ENCODE results near the gene NT5DC3.

NT5DC3 gene

GRCh38 chr12:103772367-103773108 lies 68.5 kb downstream of the NT5DC3 start:
- no peaks in the 10 kb centered on the region for H4K20me1 ChIP-seq (ENCODE audit: insufficient read depth, low read length, poor library complexity, severe bottlenecking)
- H3K4me1 ChIP-seq (ENCODE audit: insufficient read depth, low read length, poor library complexity, severe bottlenecking) = no peaks in the 10 kb centered on the region
- H3K79me2 ChIP-seq (ENCODE audit: insufficient read depth, low read length) = no peaks in the 10 kb centered on the region
- no peaks in the 10 kb centered on the region; the same call in 1 of the 2 replicates for H3K36me3 ChIP-seq (ENCODE audit: insufficient read depth, low read length)
- H3K4me3 ChIP-seq (ENCODE audit: low read length, poor library complexity, severe bottlenecking) = no peak overlapping the region
- H2AFZ ChIP-seq (ENCODE audit: low read length) = no peak overlapping the region
- H3K9me2 ChIP-seq (replicated peaks; ENCODE audit: low read depth, low read length) = no peaks in the 10 kb centered on the region
- H3F3A ChIP-seq (ENCODE audit: low read depth) = no peaks in the 10 kb centered on the region
- H3K9me3 ChIP-seq (ENCODE audit: insufficient read depth, low read depth, low read length) = no peaks in the 10 kb centered on the region
- TF ChIP-seq CTCF (conservative IDR thresholded peaks at IDR 0.05; ENCODE audit: low read length) = no peak
- no peak for TF ChIP-seq EZH2phosphoT487 (IDR thresholded peaks at IDR 0.05; ENCODE audit: borderline replicate concordance)
- H3K9ac ChIP-seq (ENCODE audit: low read depth, low read length, poor library complexity, severe bottlenecking) = no peak overlapping the region
- no peaks in the 10 kb centered on the region for H3K27me3 ChIP-seq (ENCODE audit: insufficient read depth, low read length, poor library complexity, severe bottlenecking)
- H3K4me2 ChIP-seq (ENCODE audit: low read depth, low read length, poor library complexity, severe bottlenecking) = no peak overlapping the region

- Histone ChIP-seq H4K20me1 (ENCODE audit: insufficient read depth, low read length, poor library complexity, severe bottlenecking) (no peaks in the 10 kb centered on the region), H3K36me3 (ENCODE audit: insufficient read depth, low read length) (no peaks in the 10 kb centered on the region; the same call in 1 of the 2 replicates), H3K79me2 (ENCODE audit: insufficient read depth, low read length) (no peaks in the 10 kb centered on the region), H3K27me3 (ENCODE audit: insufficient read depth, low read length, poor library complexity, severe bottlenecking) (no peaks in the 10 kb centered on the region), H3K9ac (ENCODE audit: low read depth, low read length, poor library complexity, severe bottlenecking) (no peak overlapping the region), H2AFZ (ENCODE audit: low read length) (no peak overlapping the region), H3K4me1 (ENCODE audit: insufficient read depth, low read length, poor library complexity, severe bottlenecking) (no peaks in the 10 kb centered on the region), H3F3A (ENCODE audit: low read depth) (no peaks in the 10 kb centered on the region), H3K4me2 (ENCODE audit: low read depth, low read length, poor library complexity, severe bottlenecking) (no peak overlapping the region), H3K9me3 (ENCODE audit: insufficient read depth, low read depth, low read length) (no peaks in the 10 kb centered on the region), H3K9me2 (replicated peaks; ENCODE audit: low read depth, low read length) (no peaks in the 10 kb centered on the region), H3K4me3 (ENCODE audit: low read length, poor library complexity, severe bottlenecking) (no peak overlapping the region)
- TF ChIP-seq CTCF (conservative IDR thresholded peaks at IDR 0.05; ENCODE audit: low read length) (peak; percentile 51), EZH2phosphoT487 (IDR thresholded peaks at IDR 0.05; ENCODE audit: borderline replicate concordance) (no peak)
Measured at GRCh38 chr12:103771466-103771865, 69.6 kb downstream of the NT5DC3 start.

- H4K20me1 ChIP-seq (ENCODE audit: insufficient read depth, low read length, poor library complexity, severe bottlenecking) = no peaks in the 10 kb centered on the region
- TF ChIP-seq EZH2phosphoT487 (IDR thresholded peaks at IDR 0.05; ENCODE audit: borderline replicate concordance) = no peak
- TF ChIP-seq CTCF (conservative IDR thresholded peaks at IDR 0.05; ENCODE audit: low read length) = no peak
- H2AFZ ChIP-seq (ENCODE audit: low read length) = no peak overlapping the region
- no peak overlapping the region for H3K9ac ChIP-seq (ENCODE audit: low read depth, low read length, poor library complexity, severe bottlenecking)
- no peaks in the 10 kb centered on the region for H3F3A ChIP-seq (ENCODE audit: low read depth)
- H3K79me2 ChIP-seq (ENCODE audit: insufficient read depth, low read length) = no peaks in the 10 kb centered on the region
- no peaks in the 10 kb centered on the region for H3K9me3 ChIP-seq (ENCODE audit: insufficient read depth, low read depth, low read length)
- no peaks in the 10 kb centered on the region for H3K27me3 ChIP-seq (ENCODE audit: insufficient read depth, low read length, poor library complexity, severe bottlenecking)
- H3K36me3 ChIP-seq (ENCODE audit: insufficient read depth, low read length) = no peaks in the 10 kb centered on the region
- no peaks in the 10 kb centered on the region for H3K4me1 ChIP-seq (ENCODE audit: insufficient read depth, low read length, poor library complexity, severe bottlenecking)
- no peaks in the 10 kb centered on the region for H3K9me2 ChIP-seq (replicated peaks; ENCODE audit: low read depth, low read length)
- H3K4me3 ChIP-seq (ENCODE audit: low read length, poor library complexity, severe bottlenecking) = no peak overlapping the region
- no peak overlapping the region for H3K4me2 ChIP-seq (ENCODE audit: low read depth, low read length, poor library complexity, severe bottlenecking)
Measured at GRCh38 chr12:103769240-103769945, 71.6 kb downstream of the NT5DC3 start.

Measured in Loucy (cell line).